Activated T-cell treated with anti-CD3 and anti-CD28 coated beads, Interleukin-2, amount 50 U/mL, for 24 hours (primary cell): Measurements from ENCODE around the gene NAB1.
A peak's percentile ranks its signal among the peaks of the same experiment; 100 is the strongest.

Source experiments
- DNase-seq: peaks from one replicate; pipeline ENCODE4 v3.0.0-alpha.2; 2020
- H3K27ac Mint-ChIP-seq: 2 replicates; pipeline ENCODE4 v1.8.0; 2020; ENCODE audit warnings: mild to moderate bottlenecking, mixed read lengths
- H3K27me3 Mint-ChIP-seq: 2 replicates; pipeline ENCODE4 v1.8.0; 2020; ENCODE audit warnings: mixed read lengths
- H3K36me3 Mint-ChIP-seq: 2 replicates; pipeline ENCODE4 v1.8.0; 2020; ENCODE audit warnings: low read depth, mixed read lengths
- H3K4me1 Mint-ChIP-seq: 2 replicates; pipeline ENCODE4 v1.8.0; 2020; ENCODE audit warnings: low read depth, mixed read lengths
- H3K4me3 Mint-ChIP-seq: 2 replicates; pipeline ENCODE4 v1.8.0; 2020; ENCODE audit warnings: mild to moderate bottlenecking, moderate library complexity, mixed read lengths
- H3K9me3 Mint-ChIP-seq: 2 replicates; pipeline ENCODE4 v1.8.0; 2020; ENCODE audit warnings: mixed read lengths

Gene NAB1

DNA sequence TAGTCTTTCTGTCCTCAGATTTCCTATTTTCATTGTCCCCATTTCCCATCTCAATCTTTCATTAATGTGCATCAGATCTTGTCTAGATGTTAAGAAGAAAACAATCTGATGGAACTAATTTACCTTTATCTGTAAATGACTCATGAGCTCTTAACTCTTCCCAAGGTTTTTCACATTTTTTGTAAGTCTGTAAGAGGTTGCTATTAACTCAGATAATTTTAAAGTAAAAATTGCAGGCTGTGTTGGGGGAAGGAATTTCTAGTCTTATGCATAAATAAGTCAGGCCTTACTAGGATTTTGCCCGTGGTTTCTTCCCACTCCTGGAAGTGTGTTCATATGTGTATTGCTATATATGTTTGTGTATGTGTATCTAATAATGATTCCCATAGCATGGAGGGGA, 4.3 kb downstream of the NAB1 start:
- Mint-ChIP-seq H3K4me3 (no peak overlapping the region), H3K27me3 (no peaks in the 10 kb centered on the region), H3K4me1 (peaks cover 45% of the 10 kb centered on the region), H3K27ac (no peak overlapping the region), H3K9me3 (no peaks in the 10 kb centered on the region), H3K36me3 (peaks cover 44% of the 10 kb centered on the region)
- no peak for DNase-seq

DNA sequence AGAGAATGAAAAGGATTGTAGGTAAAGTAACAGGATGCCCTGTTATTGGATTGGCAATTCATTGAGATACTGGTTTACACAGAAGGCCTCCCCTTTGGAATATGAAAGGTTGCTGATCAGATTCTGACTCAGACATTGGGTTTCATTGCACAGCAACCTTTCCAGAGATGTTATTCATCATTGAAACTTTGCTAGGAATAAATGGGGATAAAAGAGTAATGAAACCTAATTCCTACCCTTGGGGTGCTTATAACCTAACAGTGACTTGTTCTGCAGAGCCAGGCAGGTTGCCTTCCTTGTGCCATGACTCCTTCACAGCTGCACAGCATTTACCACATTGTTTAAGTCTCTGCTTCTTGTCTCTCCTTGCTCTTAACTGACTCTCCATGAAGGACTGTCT, 5.0 kb downstream of the NAB1 start:
- Mint-ChIP-seq H3K4me3 (no peak overlapping the region), H3K9me3 (no peaks in the 10 kb centered on the region), H3K4me1 (peaks cover 52% of the 10 kb centered on the region), H3K27ac (no peak overlapping the region), H3K27me3 (no peaks in the 10 kb centered on the region), H3K36me3 (peaks cover 51% of the 10 kb centered on the region)
- DNase-seq: no peak

DNA sequence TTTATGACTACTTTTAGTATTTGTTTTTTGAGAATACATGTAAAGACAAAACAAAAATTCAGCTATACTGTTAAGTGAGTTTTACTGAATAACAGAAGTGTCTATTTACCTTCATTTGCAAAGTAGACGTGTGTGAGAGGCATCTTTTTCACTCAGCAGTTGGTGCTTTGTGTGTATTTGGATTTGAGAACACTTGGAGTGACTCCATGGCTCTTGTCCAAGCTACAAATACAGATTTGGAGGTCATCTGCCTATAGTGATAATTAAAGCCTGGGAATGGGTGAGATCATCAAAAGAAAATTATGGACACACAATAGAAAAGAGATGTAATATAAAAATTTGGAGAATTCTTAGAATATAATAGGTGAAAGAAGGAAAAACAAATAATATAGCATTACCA, 6.2 kb downstream of the NAB1 start:
- Mint-ChIP-seq H3K4me3 (no peak overlapping the region), H3K27me3 (no peaks in the 10 kb centered on the region), H3K9me3 (no peaks in the 10 kb centered on the region), H3K27ac (no peak overlapping the region), H3K36me3 (peaks cover 55% of the 10 kb centered on the region), H3K4me1 (peaks cover 62% of the 10 kb centered on the region)
- no peak for DNase-seq

DNA sequence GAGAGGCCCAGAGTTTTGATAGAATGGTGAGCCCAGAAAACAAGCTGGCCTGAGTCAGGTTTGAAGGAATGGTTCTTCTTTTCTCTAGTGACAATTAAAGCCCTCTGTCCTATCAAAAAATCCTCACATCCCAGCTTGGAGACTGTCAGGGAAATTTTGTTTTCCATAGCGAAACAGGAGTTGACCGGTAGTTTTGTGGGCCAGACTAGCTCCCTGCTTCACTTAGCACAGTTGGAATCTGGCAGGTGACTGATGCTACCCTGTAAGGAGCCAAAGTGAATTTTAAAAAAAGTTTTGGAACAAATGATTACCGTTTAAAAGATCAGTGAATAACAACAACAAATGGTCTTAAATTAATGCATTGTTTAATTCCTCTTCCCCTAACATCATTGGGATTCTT, 6.7 kb downstream of the NAB1 start:
- H3K36me3 Mint-ChIP-seq: peaks cover 54% of the 10 kb centered on the region
- no peaks in the 10 kb centered on the region for H3K27me3 Mint-ChIP-seq
- no peak for DNase-seq
- H3K9me3 Mint-ChIP-seq: no peaks in the 10 kb centered on the region
- peaks cover 62% of the 10 kb centered on the region for H3K4me1 Mint-ChIP-seq
- H3K27ac Mint-ChIP-seq: no peak overlapping the region
- no peak overlapping the region for H3K4me3 Mint-ChIP-seq

DNA sequence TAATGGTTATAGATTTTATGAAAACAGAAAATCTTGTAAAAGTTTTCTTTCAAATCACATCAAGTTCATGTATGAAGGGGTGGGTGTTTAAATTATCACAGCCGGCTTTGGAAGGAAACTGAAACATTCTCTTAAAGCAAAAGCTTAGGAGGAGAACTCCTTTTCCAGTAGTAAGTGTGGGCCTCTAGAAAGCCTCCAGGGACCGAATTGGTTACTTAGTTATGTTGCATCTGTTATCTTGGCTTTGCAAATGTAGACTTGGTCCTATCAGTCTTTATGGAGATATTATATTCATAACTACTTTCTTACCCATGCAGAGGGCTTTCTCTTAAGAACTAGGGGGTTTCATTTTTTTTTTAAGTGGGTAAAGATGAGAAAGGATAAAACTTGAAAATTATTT, 7.4 kb downstream of the NAB1 start:
- Mint-ChIP-seq H3K4me1 (peaks cover 62% of the 10 kb centered on the region), H3K9me3 (no peaks in the 10 kb centered on the region), H3K27ac (no peak overlapping the region), H3K27me3 (no peaks in the 10 kb centered on the region), H3K4me3 (no peak overlapping the region), H3K36me3 (peaks cover 57% of the 10 kb centered on the region)
- DNase-seq: no peak

DNA sequence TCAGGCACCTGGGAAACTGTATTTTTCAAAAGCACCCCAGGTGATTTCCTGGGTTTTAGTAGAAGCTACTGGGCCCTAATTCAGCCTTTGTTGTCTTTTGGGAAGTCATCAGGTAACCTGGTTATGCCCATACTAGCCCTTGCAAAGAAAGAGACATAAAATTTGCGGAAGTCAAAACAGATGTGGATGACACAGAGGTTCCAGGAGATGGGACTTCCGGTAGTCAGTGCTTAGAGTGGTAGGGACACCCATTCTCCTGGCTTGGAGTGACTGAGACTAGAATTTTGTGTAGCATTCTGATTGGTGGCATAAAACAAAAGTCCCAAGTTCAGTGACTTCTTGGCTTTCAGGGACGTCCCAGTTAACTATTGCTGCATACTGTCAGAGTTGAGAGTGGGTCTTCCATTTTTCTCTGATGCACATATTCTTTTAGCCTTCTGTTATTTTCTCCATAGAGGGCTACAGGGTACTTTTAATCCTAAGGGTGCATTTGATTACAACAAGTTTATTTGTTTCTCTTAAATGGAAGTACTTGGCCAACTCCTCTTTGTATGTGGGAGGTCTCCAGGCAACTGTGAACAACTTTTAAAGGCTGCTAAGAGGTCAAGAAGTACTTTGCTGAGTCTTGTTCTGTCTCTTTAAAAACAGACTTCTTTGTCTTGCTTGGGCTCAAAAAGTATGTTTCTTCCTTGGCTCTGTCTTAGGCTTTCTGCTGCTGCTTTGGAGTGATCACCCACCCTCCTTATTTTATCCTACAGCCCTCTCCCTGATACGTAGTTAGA, 8.8 kb downstream of the NAB1 start:
- Mint-ChIP-seq H3K4me1 (peaks cover 64% of the 10 kb centered on the region), H3K27me3 (no peaks in the 10 kb centered on the region), H3K27ac (peak overlapping the region; percentile 22), H3K4me3 (no peak overlapping the region), H3K36me3 (peaks cover 59% of the 10 kb centered on the region), H3K9me3 (no peaks in the 10 kb centered on the region)
- no peak for DNase-seq

DNA sequence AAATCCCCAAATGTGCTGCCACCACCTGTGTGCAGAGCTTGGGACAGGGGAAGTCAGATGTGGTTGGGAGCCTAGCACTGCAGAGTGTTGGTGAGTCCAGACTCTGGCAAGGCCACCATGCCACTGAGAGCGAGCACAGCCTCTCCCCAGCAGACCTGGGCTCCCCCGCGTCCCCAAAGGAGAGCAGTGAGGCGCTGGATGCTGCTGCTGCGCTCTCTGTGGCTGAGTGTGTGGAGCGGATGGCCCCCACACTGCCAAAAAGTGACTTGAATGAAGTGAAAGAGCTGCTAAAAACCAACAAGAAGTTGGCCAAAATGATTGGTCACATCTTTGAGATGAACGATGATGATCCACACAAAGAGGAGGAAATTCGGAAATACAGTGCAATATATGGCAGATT, 10.7 kb downstream of the NAB1 start:
- no peak overlapping the region for H3K4me3 Mint-ChIP-seq
- peaks cover 81% of the 10 kb centered on the region for H3K4me1 Mint-ChIP-seq
- no peak overlapping the region for H3K27ac Mint-ChIP-seq
- H3K36me3 Mint-ChIP-seq: peaks cover 71% of the 10 kb centered on the region
- no peaks in the 10 kb centered on the region for H3K27me3 Mint-ChIP-seq
- no peak for DNase-seq
- H3K9me3 Mint-ChIP-seq: no peaks in the 10 kb centered on the region

DNA sequence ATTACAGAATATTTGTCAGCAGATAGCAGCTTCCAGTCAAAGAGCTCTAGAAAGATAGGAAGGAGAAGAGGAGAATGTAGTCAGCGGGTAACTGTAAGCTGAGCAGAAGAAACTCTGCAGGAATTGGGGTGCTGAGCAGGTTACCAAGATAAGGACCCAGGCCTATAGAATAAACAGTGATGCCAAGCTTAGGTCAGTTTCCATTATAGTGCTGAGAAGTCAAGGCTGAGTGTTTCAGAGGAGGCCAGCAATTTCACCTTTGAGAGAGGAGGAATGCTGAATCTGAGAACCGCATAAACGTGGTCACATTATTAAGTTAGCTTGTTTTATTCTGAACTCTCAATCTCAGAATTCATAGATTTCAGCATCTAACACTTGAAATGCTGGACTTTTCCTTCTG, 13.9 kb downstream of the NAB1 start:
- Mint-ChIP-seq H3K27ac (no peak overlapping the region), H3K9me3 (peaks cover 2% of the 10 kb centered on the region), H3K36me3 (peaks cover 75% of the 10 kb centered on the region), H3K4me3 (no peak overlapping the region), H3K27me3 (no peaks in the 10 kb centered on the region), H3K4me1 (peaks cover 70% of the 10 kb centered on the region)
- DNase-seq: no peak

DNA sequence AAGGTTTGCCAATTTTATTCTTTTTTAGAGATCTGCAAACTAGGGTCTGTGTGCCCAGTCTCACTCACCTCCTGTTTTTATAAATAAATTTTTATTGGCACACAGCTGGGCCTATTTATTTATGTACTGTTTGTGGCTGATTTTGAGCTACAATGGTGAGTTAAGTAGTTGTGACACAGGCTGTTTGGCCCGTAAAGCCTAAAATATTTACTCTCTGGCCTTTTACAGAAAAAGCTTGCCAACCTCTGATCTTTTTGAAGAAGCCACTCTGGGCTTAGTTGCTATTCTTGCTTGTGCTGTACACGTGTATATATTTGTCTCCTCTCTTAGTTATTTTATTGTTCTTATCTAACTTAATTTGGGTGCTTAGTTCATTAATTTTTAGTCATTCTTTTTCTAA, 14.5 kb downstream of the NAB1 start:
- Mint-ChIP-seq H3K4me1 (peaks cover 64% of the 10 kb centered on the region), H3K36me3 (peaks cover 77% of the 10 kb centered on the region)

DNA sequence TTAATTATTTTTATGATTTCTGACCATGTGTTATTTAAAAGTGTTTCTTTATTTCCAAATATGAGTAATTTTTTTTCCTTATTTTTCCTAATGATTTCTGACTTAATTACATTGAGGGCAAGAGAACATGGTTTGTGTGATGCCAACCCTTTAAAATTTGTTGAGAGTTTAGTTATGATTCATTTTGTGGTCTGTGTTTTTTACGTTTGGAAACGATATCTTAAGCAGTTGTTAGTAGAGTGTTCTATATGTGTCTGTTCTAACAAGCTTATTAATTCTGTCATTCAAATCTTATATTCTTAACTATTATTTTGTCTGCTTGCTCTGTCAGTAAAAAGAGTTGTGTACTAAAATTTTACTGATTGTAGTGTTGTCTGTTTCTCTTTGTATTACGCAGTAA, 15.0 kb downstream of the NAB1 start:
- no peak overlapping the region for H3K4me3 Mint-ChIP-seq
- H3K36me3 Mint-ChIP-seq: peaks cover 72% of the 10 kb centered on the region

More for the DNA sequence above, 14.5 kb downstream of the NAB1 start:
- H3K27me3 Mint-ChIP-seq: no peaks in the 10 kb centered on the region
- DNase-seq: no peak
- H3K9me3 Mint-ChIP-seq: peaks cover 2% of the 10 kb centered on the region
- H3K4me3 Mint-ChIP-seq: no peak overlapping the region
- H3K27ac Mint-ChIP-seq: no peak overlapping the region

DNA sequence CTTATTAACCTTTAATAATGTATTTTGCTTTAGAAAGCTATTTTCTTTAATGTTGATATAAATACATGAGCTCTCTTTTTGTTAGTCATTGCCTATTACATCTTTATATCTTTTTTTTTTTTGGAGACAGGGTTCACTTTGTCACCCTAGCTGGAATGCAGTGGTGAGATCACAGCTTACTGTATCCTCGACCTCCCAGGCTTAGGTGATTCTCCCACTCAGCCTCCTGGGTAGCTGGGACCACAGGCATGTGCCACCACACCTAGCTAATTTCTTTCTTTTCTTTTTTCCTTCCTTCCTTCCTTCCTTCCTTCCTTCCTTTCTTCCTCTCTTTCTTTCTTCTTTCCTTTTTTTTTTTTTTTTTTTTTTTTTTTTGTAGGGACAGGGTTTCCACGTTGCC, 15.4 kb downstream of the NAB1 start:
- no peak for DNase-seq
- no peak overlapping the region for H3K27ac Mint-ChIP-seq
- peaks cover 69% of the 10 kb centered on the region for H3K36me3 Mint-ChIP-seq
- no peak overlapping the region for H3K4me3 Mint-ChIP-seq
- H3K27me3 Mint-ChIP-seq: no peaks in the 10 kb centered on the region
- H3K4me1 Mint-ChIP-seq: peaks cover 57% of the 10 kb centered on the region
- peaks cover 2% of the 10 kb centered on the region for H3K9me3 Mint-ChIP-seq

More for the DNA sequence above, 15.0 kb downstream of the NAB1 start:
- Mint-ChIP-seq H3K27ac (no peak overlapping the region), H3K9me3 (peaks cover 2% of the 10 kb centered on the region), H3K4me1 (peaks cover 59% of the 10 kb centered on the region), H3K27me3 (no peaks in the 10 kb centered on the region)
- no peak for DNase-seq

DNA sequence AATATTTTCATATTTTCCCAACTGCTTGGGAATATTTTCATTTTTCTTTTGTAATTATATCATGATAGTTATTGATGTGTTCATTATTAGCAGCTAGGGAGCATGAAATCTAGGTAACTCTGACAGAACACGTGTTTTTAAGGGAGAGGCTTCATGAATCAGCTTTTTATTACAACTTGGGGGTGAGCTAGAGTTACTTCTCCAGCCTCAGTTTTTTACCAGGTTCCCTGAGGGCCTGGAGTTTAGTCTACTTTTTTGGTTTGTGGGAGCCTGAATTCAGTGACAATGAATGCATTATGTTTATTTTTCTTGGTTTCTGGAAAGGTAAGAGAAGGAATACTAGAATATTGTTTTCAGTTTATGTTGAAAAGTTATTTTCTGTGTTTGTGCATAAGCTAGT, 18.0 kb downstream of the NAB1 start:
- Mint-ChIP-seq H3K27me3 (no peaks in the 10 kb centered on the region), H3K4me3 (no peak overlapping the region), H3K9me3 (peaks cover 2% of the 10 kb centered on the region), H3K27ac (no peak overlapping the region), H3K36me3 (peaks cover 70% of the 10 kb centered on the region), H3K4me1 (peaks cover 48% of the 10 kb centered on the region)
- no peak for DNase-seq

DNA sequence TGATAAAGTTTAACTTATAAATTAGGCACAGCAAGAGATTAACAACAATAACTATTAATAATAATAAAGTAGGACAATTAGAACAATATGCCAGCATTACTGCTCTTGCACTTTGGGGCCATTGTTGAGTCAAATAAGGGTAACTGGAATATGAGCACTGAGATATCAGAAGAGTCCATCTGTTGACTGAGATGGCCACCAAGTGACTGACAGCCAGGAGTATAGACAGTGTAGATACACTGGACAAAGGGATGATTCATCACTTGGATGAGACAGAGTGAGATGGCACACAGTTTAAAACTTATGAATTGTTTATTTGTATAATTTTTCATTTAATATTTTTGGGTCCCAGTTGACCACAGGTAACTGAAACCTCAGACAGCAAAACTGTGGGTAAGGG, 20.0 kb downstream of the NAB1 start:
- H3K36me3 Mint-ChIP-seq: peaks cover 81% of the 10 kb centered on the region
- peaks cover 2% of the 10 kb centered on the region for H3K9me3 Mint-ChIP-seq

DNA sequence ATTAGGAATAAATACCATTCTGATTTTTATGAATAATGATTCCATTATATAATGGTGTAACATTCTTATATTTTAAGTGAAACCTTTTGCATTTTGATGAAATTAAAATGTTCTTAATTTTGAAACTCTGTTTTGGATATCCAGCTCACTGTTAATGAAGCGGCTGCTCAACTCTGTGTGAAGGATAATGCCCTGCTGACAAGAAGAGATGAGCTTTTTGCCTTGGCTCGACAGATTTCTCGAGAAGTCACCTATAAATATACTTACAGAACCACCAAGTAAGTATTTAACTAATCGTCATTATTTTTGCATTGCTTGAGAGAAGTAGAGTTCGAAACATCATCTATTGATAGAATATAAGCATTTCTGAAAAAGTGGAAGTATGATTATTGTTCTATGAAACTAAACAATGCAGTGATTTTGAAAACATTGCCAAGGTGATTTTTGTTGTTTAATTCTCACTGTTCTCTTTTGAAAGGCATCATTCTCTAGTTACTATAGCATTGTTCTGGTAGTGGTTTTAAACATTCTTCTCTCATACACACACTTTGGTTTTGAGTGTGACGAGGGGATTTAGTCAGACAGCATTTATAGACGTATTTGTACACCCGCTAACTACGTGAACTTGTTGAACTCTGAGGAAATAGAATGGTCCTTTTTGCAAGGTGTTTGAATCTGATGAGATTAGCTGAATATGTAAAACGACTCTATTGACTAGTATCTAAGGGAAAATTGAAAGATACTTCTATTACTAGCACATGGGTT, 21.5 kb downstream of the NAB1 start:
- H3K9me3 Mint-ChIP-seq: no peaks in the 10 kb centered on the region
- DNase-seq: no peak
- no peaks in the 10 kb centered on the region for H3K27me3 Mint-ChIP-seq
- H3K4me1 Mint-ChIP-seq: peaks cover 52% of the 10 kb centered on the region
- peak overlapping the region; percentile 40 for H3K27ac Mint-ChIP-seq
- no peak overlapping the region for H3K4me3 Mint-ChIP-seq
- H3K36me3 Mint-ChIP-seq: peaks cover 82% of the 10 kb centered on the region

More for the DNA sequence above, 20.0 kb downstream of the NAB1 start:
- Mint-ChIP-seq H3K4me1 (peaks cover 43% of the 10 kb centered on the region), H3K27me3 (no peaks in the 10 kb centered on the region), H3K27ac (no peak overlapping the region), H3K4me3 (no peak overlapping the region)
- DNase-seq: no peak

DNA sequence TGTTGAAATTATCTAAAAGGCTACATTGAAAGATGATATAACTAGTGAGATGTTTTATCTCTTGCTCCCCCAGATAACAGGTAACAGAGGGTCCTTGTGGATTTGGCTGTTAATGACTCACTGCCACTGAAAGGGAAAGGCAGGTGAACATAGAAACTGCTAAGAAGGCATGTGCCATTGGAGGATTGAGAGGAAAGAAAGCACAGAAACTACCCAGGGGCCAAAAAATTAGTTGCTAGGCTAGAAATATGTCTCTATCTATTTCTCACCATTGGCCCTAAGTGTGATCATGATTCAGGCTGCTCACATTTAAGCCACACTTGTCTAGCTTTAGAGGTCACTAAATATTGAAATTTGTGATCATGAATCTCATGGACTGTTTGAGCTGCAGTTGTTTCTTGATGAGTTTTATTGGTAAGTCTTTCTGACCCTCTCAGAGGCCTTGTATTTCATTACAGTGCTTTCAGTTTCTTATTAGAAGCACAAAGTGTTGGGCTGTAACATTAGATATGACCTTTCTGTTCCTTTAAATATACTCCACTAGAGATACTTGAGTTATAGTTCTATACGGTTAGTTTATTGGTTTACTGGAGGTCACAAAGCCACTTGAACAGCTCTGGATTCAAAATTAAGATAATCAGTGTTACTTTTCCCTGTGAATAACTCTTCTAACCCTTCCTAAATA, 26.2 kb downstream of the NAB1 start:
- Mint-ChIP-seq H3K4me3 (peak overlapping the region; percentile 33), H3K27me3 (no peaks in the 10 kb centered on the region), H3K4me1 (peaks cover 83% of the 10 kb centered on the region), H3K27ac (peak overlapping the region; percentile 77), H3K36me3 (peaks cover 83% of the 10 kb centered on the region), H3K9me3 (no peaks in the 10 kb centered on the region)
- no peak for DNase-seq
